DND-41 (cell line): ENCODE results near the gene MAGI1.

Experiments used
- EZH2 ChIP-seq: IDR thresholded peaks from 3 replicates; pipeline ENCODE4 v1.6.1; 2012; ENCODE audit warnings: borderline replicate concordance, low read depth, mild to moderate bottlenecking, moderate library complexity, low read length, inconsistent platforms; ENCODE audit not compliant: severe bottlenecking
- TF ChIP-seq, protein P1 (sequence below): IDR thresholded peaks from 2 replicates; pipeline ENCODE4 v1.5.1; 2012; ENCODE audit warnings: borderline replicate concordance, low read length, moderate library complexity, mild to moderate bottlenecking; ENCODE audit not compliant: poor library complexity, severe bottlenecking; ENCODE audit errors: extremely low read depth

GRCh38 chr3:65503776-65504175 is 534.9 kb downstream of the MAGI1 start:
- TF ChIP-seq, protein P1, sequence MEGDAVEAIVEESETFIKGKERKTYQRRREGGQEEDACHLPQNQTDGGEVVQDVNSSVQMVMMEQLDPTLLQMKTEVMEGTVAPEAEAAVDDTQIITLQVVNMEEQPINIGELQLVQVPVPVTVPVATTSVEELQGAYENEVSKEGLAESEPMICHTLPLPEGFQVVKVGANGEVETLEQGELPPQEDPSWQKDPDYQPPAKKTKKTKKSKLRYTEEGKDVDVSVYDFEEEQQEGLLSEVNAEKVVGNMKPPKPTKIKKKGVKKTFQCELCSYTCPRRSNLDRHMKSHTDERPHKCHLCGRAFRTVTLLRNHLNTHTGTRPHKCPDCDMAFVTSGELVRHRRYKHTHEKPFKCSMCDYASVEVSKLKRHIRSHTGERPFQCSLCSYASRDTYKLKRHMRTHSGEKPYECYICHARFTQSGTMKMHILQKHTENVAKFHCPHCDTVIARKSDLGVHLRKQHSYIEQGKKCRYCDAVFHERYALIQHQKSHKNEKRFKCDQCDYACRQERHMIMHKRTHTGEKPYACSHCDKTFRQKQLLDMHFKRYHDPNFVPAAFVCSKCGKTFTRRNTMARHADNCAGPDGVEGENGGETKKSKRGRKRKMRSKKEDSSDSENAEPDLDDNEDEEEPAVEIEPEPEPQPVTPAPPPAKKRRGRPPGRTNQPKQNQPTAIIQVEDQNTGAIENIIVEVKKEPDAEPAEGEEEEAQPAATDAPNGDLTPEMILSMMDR = no peak
- no peak for TF ChIP-seq EZH2
